Activated T-helper 1 cell treated with anti-CD3 and anti-CD28 coated beads, Interleukin-12 subunit alpha, Interleukin-12 subunit beta, Interleukin-2, Interleukin-4 antibody, amounts not matched to agents 30 ng/mL and 10 ng/mL and 1 ng/mL, durations not matched to agents 14 hours and 24 hours and 36 hours (primary cell): ENCODE results near the gene FBLN5. TPM values are rescaled to one million over a fixed set of nuclear protein-coding genes. Genes with fewer than 3 reads are reported as not detected.

Source experiments
- DNase-seq: peaks from one replicate; pipeline ENCODE4 v3.0.0; 2021; ENCODE audit warnings: low spot score
- H3K27ac Mint-ChIP-seq: one replicate; pipeline ENCODE4 v1.8.0; 2021; ENCODE audit warnings: mild to moderate bottlenecking, mixed read lengths
- H3K27me3 Mint-ChIP-seq: one replicate; pipeline ENCODE4 v1.8.0; 2022; ENCODE audit warnings: mild to moderate bottlenecking, moderate library complexity, mixed read lengths; ENCODE audit not compliant: insufficient read depth
- H3K36me3 Mint-ChIP-seq: one replicate; pipeline ENCODE4 v1.8.0; 2021; ENCODE audit warnings: low read depth, mixed read lengths
- H3K4me1 Mint-ChIP-seq: one replicate; pipeline ENCODE4 v1.8.0; 2021; ENCODE audit warnings: low read depth, mixed read lengths
- H3K4me3 Mint-ChIP-seq: one replicate; pipeline ENCODE4 v1.8.0; 2021; ENCODE audit warnings: mild to moderate bottlenecking, moderate library complexity, mixed read lengths
- H3K9me3 Mint-ChIP-seq: one replicate; pipeline ENCODE4 v1.8.0; 2021; ENCODE audit warnings: mixed read lengths
- intact Hi-C: fragments of 100-400 bp; cut with micrococcal nuclease; formaldehyde crosslinking; loops from one replicate; pipeline ENCODE4 v1.15.1; 2024
- total RNA-seq: library from RNA; stranded (reverse); gene quantifications from 2 replicates; pipeline ENCODE4 v1.2.3, GENCODE V29; 2022

Gene FBLN5
- total RNA-seq, 1 donor from 2014 or later, result 1.2 TPM

DNA sequence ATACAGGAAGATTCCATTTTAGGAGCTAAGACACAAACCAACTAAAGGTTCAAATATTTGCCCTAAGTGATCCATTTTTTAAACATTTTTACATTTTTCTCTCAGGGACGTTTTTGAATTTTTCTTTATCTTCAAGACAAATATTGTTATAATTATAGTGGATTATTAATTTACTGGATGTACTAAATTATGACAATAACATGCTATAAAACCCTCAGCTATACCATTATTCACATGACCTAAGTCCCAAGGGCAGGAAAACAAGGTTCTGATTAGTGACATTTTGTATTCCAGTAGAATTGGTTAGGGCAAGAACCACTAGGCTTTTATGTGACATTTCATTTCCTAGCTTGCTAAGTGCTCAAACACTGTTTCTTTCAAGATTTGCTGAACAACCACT is 16.5 kb upstream of the FBLN5 start:
- Mint-ChIP-seq H3K4me3 (no peak overlapping the region), H3K4me1 (peaks cover 5% of the 10 kb centered on the region), H3K27me3 (no peaks in the 10 kb centered on the region), H3K36me3 (peaks cover 5% of the 10 kb centered on the region), H3K9me3 (no peaks in the 10 kb centered on the region), H3K27ac (no peak overlapping the region)
- DNase-seq, result no peak
- intact Hi-C loops, result no loop called here

DNA sequence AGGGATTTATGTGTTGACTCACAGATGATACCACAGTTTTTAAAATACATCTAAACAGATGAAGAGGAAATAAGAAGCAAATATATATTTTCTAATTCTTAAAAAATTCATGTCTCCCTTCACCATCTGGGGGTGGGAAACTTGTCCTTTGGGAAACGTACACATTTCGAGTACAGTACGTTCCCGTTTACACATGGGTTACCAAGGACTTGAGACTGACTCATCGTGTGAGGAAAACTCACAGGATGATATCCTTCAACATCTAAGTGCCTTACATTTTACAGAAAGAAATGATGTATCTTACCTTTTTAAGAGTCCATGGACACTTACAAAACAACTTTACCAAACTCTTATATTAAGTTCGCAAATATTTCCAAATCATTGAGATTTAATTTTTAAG is 16.0 kb upstream of the FBLN5 start:
- no peak overlapping the region for H3K27ac Mint-ChIP-seq
- H3K36me3 Mint-ChIP-seq, result peaks cover under 1% of the 10 kb centered on the region
- H3K4me1 Mint-ChIP-seq, result peaks cover 2% of the 10 kb centered on the region
- no peaks in the 10 kb centered on the region for H3K9me3 Mint-ChIP-seq
- H3K27me3 Mint-ChIP-seq, result no peaks in the 10 kb centered on the region
- no peak for DNase-seq
- no peak overlapping the region for H3K4me3 Mint-ChIP-seq
- intact Hi-C loops, result no loop called here

DNA sequence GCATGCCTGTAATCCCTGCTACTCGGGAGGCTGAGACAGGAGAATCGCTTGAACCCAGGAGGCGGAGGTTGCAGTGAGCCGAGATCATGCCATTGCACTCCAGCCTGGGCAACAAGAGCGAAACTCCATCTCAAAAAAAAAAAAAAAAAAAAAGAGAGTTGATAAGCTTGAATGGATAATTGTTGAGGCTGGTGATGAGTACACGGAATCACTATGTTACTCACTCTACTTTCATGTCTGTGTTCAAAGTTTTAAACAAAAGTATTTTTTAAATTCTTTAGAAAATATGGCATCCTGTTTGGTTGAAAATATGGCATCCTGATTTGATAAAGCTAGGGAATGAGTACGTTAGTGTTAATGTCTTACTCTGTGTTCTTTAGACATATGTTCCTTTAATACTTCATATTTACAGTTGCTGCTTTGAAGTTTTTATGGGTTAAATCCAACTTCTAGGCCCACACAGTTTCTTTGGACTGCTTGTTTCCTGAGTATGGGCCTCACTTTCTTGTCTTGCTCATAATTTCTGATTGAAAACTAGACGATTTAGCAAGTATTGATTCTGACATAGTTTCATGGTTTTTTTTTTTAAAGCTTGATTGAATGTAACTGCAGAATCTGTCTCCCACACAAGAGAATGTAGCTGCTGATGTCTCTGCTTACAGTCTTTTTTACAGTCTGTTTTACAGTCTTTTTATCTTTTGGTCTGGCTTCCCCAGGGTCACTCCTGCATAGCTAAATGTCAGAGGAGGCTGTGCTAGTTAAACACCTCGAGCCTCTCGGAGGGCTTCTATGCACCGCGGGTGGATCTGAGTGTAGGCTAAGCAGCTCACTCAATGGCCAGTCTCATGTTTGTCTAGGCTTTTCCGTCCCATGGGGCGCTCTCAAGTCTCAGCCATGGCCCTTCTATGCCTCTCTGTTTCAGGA is 14.1 kb upstream of the FBLN5 start:
- H3K9me3 Mint-ChIP-seq, result no peaks in the 10 kb centered on the region
- intact Hi-C loops, result loop anchor here (1.0 kb wide), 1 partner anchor 19 kb away; no protein-coding TSS in a partner anchor
- DNase-seq, result no peak
- no peaks in the 10 kb centered on the region for H3K4me1 Mint-ChIP-seq
- H3K36me3 Mint-ChIP-seq, result no peaks in the 10 kb centered on the region
- no peaks in the 10 kb centered on the region for H3K27me3 Mint-ChIP-seq
- H3K27ac Mint-ChIP-seq, result peak overlapping the region; percentile 54
- H3K4me3 Mint-ChIP-seq, result no peak overlapping the region

DNA sequence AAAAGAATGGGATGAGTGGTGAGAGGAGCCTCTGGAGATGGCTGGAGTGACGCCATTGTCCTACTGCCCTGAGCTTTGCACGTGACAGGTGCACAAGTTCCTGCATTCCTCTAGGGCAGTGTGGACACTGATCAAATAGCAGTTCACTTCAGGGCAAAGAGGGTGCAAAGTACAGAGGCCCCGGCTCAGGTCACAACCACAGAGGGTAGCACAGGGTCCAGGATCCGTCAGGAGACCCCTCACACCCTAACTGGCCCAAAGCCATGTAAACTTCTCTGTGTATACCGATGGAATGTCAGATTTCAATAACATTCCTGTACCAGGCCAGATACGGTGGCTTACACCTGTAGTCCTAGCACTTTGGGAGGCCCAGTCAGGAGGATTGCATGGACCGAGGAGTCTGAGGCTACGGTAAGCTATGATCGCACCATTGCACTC is 10.4 kb upstream of the FBLN5 start:
- no peaks in the 10 kb centered on the region for H3K36me3 Mint-ChIP-seq
- H3K4me3 Mint-ChIP-seq, result no peak overlapping the region
- no peaks in the 10 kb centered on the region for H3K9me3 Mint-ChIP-seq
- H3K27ac Mint-ChIP-seq, result no peak overlapping the region
- H3K4me1 Mint-ChIP-seq, result no peaks in the 10 kb centered on the region
- DNase-seq, result no peak
- intact Hi-C loops, result no loop called here
- H3K27me3 Mint-ChIP-seq, result no peaks in the 10 kb centered on the region

DNA sequence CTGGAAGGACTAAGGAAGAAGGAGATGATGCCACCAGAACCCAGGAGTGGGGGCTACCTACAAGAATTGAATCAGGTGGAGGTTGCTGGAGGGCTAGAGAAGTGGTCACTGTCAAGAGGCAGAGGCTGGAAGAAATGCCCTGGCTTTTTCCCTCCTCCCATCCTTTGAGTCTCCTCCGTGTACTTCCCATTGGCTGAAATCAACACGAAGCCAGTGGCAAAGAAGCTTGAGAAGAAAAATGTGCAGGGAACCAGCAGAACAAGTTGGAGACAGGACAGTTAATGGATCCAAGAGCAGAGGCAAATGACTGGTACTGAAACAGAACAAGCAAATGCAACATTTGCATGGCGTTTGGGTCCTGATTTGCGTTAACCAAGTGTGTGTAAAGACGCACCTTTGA is 9.1 kb upstream of the FBLN5 start:
- H3K4me1 Mint-ChIP-seq, result no peaks in the 10 kb centered on the region
- no peaks in the 10 kb centered on the region for H3K9me3 Mint-ChIP-seq
- H3K27ac Mint-ChIP-seq, result no peak overlapping the region
- no peaks in the 10 kb centered on the region for H3K36me3 Mint-ChIP-seq
- H3K4me3 Mint-ChIP-seq, result no peak overlapping the region
- no peak for DNase-seq
- intact Hi-C loops, result no loop called here
- no peaks in the 10 kb centered on the region for H3K27me3 Mint-ChIP-seq

DNA sequence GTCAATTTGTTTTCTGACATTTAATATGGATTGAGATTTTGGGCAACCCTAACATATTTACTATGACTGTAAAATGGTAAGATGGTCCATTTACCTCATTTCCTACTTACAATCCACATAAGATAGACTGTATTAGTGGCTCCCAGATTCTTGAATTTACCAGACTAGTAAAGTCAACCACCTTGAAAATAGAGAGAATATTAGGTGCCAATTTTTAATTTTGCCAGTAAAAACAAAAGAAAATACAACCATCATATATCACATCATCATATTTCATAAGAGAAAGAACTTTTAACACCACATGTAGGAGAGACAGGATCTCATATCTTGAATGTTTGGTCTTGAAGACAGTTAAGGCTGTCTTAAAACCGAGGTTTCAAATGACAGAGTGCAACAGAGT is 7.7 kb upstream of the FBLN5 start:
- Mint-ChIP-seq H3K9me3 (no peaks in the 10 kb centered on the region), H3K4me1 (no peaks in the 10 kb centered on the region), H3K27ac (no peak overlapping the region), H3K27me3 (peaks cover 4% of the 10 kb centered on the region), H3K36me3 (no peaks in the 10 kb centered on the region), H3K4me3 (no peak overlapping the region)
- no peak for DNase-seq
- intact Hi-C loops, result no loop called here

DNA sequence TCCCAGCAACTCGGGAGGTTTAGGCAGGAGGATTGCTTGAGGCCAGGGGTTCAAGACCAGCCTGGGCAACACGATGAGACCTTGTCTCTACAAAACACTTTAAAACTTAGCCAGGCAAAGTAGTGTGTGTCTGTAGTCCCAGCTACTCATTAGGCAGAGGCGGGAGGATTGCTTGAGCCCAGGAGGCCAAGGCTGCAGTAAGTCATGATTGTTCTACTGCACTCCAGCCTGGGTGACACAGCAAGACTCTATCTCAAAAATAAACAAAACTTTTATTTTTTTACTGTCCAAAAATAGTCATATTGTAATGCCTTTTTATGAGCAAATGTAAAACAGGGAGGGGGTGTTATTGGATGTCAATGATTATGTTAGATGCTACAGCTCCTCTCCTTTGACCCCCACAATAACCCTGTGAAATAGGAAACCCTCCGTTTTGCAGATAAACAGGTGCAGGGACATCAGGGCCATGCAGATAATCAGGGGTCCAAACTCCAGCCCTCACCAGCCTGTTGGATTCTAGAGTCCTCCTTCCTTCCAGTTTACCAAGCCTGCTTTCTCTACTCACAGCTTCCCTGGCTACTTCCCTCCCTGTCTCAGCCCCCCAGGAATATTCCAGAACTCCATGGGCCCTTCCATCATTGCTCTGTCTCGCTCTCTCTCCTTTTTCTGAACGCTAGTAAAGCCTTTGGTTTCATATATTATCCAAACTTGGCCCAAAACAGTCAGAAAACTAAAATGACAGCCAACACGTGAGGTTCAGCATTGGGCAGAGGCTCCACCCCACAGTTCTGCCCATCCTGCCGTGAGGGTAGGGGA is 5.9 kb upstream of the FBLN5 start:
- Mint-ChIP-seq H3K9me3 (no peaks in the 10 kb centered on the region), H3K27me3 (peaks cover 8% of the 10 kb centered on the region), H3K36me3 (no peaks in the 10 kb centered on the region), H3K27ac (no peak overlapping the region), H3K4me1 (peaks cover 3% of the 10 kb centered on the region), H3K4me3 (no peak overlapping the region)
- DNase-seq, result no peak
- intact Hi-C loops, result no loop called here

DNA sequence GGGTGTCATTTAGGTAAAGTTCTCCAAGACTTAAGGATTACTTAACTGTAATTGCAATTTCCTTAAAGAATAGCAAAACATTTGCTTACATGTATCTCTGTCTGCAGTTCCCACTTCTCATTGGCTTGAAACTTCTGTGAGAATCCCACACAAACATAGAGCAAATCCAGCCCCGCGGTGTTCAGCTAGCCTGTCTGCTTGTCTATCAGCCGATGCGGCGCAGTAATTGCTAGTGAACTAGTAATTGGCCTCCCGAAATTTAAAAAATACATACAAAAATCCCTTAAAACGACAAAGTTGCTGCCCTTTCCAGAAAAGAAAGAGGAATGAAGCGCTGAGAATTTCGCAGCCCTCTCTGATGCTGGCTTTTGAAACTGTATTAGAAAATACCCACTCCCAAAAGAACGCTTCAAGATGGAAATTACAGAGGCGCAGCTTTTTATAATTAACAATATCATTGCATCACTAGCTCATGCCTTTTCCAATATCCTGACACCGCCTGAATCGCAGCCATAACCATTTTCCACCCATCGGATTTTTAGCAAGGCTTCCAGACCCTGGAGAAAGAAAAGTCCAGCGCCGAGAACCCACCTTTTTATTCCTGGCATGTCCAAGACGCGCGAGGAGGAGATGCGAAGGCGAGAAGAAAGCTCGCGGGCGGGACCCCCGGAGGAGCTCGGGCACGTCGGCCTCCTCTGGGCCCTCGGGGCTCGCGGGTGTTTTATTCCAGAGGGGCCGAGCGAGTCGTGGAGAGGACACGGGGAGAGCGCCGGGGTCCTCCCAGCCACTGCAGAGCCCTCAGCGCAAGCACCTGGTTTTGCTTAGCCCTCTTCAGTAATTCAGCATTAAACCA is 646 bp downstream of the FBLN5 start:
- no peak for DNase-seq
- H3K27ac Mint-ChIP-seq, result no peak overlapping the region

DNA sequence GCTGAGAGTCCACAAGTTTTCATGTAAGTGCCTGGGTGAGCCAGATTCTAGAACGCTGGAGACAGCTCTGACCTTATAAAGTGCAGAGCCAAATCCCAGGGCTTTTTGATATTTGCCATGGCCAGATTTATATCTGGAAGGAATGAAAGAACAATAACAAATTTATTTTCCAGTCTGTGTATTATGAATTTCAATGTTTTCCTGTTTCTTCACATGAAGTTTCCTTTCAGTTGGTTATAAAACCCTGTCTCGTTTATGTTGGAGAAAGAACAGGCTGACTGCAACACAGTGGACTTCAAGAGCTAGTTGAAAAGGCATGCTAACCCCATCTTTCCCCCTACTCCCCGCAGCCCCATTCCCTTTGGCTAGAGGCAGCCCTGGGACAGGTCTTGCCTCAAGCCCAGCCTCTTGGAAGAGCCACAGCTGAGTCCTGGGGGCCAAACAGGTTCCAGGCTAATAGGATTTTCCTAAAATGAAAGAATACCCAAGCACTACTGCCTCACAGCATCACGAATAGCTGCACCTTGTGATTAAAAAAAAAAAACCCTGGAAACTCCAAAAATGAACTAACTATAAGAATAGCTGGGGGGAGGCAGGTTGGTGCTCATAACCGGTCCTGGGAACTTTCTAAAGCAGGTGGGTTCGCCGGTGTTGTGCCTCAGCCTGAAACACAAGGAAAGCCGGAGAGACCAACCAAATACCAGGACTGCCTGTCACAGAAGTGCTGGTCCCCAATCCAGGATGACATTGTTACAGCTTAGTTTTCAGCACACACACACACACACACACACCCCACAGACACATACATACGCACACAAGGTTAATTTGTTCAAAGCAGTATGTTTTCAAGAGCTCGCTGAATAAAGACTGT is 1.5 kb downstream of the FBLN5 start:
- Mint-ChIP-seq H3K27me3 (peaks cover 36% of the 10 kb centered on the region), H3K4me3 (peak overlapping the region; percentile 76), H3K27ac (no peak overlapping the region), H3K9me3 (no peaks in the 10 kb centered on the region), H3K4me1 (peaks cover 18% of the 10 kb centered on the region), H3K36me3 (no peaks in the 10 kb centered on the region)
- no peak for DNase-seq
- intact Hi-C loops, result loop anchor here (10.0 kb wide), 1 partner anchor 49 kb away; no protein-coding TSS in a partner anchor

More for the DNA sequence above, 646 bp downstream of the FBLN5 start:
- intact Hi-C loops, result loop anchor here (10.0 kb wide), 1 partner anchor 48 kb away; no protein-coding TSS in a partner anchor
- Mint-ChIP-seq H3K9me3 (no peaks in the 10 kb centered on the region), H3K4me3 (peak overlapping the region; percentile 76), H3K27me3 (peaks cover 36% of the 10 kb centered on the region), H3K36me3 (no peaks in the 10 kb centered on the region), H3K4me1 (peaks cover 18% of the 10 kb centered on the region)

DNA sequence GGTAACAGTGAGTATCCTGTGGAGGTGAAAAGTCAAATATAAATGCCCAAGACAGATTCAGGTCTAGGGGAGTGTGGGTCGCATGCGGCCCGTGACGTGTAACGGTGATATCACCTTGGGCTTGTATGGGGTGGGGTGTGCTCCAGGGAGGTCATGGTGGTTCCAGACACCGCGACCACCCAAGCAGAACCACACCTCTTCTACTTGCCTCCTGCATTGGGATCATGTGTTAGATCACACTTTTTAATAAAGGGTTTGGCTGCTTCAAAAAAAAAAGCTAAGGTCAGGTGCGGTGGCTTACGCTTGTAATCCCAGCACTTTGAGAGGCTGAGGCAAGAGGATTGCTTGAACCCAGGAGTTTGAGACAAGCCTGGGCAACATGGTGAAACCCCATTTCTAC is 4.5 kb downstream of the FBLN5 start:
- peaks cover 25% of the 10 kb centered on the region for H3K27me3 Mint-ChIP-seq
- H3K4me1 Mint-ChIP-seq, result peaks cover 11% of the 10 kb centered on the region
- intact Hi-C loops, result loop anchor here (10.0 kb wide), 1 partner anchor 52 kb away; no protein-coding TSS in a partner anchor
- no peaks in the 10 kb centered on the region for H3K36me3 Mint-ChIP-seq
- no peak overlapping the region for H3K27ac Mint-ChIP-seq
- H3K9me3 Mint-ChIP-seq, result no peaks in the 10 kb centered on the region
- no peak for DNase-seq
- no peak overlapping the region for H3K4me3 Mint-ChIP-seq

DNA sequence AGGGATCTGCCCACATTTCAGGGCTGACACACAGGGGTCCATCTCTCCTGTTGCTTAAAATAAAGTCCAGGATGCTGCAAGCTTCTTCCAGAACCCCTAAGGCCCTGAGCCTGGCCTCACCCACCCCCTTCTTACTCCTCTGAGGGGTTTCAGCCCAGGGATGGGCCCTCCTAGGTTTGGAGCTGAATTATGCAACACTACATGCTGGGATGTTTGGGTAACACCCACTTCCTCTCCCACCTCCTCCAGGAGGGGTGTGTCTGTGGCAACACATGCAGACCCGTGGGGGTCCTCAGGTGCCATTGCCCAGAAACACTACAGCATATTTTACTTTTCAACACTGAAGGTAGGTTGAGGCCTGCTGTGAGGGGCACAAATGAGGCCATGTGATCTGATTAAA is 5.4 kb downstream of the FBLN5 start:
- Mint-ChIP-seq H3K27ac (no peak overlapping the region), H3K4me3 (no peak overlapping the region), H3K9me3 (no peaks in the 10 kb centered on the region), H3K36me3 (no peaks in the 10 kb centered on the region), H3K4me1 (peaks cover 10% of the 10 kb centered on the region), H3K27me3 (peaks cover 24% of the 10 kb centered on the region)
- intact Hi-C loops, result loop anchor here (10.0 kb wide), 1 partner anchor 53 kb away; no protein-coding TSS in a partner anchor
- no peak for DNase-seq
